HepG2 (cell line): ENCODE data around the gene CPOX. TPM values are rescaled to one million over a fixed set of nuclear protein-coding genes. Genes with fewer than 3 reads are reported as not detected.

Experiments
- ATAC-seq: fragments of 200-7000 bp; cut with Tn5 transposase; 3 replicates; pipeline ENCODE4 v1.9.1; 2020; ENCODE audit warnings: mild to moderate bottlenecking, moderate library complexity
- BruUV-seq: library from RNA; stranded (reverse); fragments of 400-500 nt; replicated peaks from 2 replicates; lab custom pipeline; 2021; lab: Mats Ljungman, UMichigan
- CTCF ChIA-PET: fragments of 300-600 bp; formaldehyde crosslinking; extraction: SDS; loops from one replicate; lab custom pipeline; 2021; ENCODE audit warnings: low total read pairs, inconsistent platforms, low intra/inter-chr PET ratio; lab: Yijun Ruan, JAX
- POLR2A ChIA-PET: fragments of 350-600 bp; sonication (Branson Sonifier 250); formaldehyde crosslinking; loops from one replicate; lab custom pipeline; 2020; ENCODE audit warnings: antibody characterized with exemption, inconsistent platforms; lab: Yijun Ruan, JAX
- DNase-seq: peaks from one replicate; pipeline ENCODE4 v3.0.0-alpha.2; 2015; ENCODE audit warnings: low spot score
- FAIRE-seq: peaks from 3 replicates; lab custom pipeline; 2011; peaks lifted over from hg19 to GRCh38; lab: Jason Lieb, UNC
- H2AFZ ChIP-seq: one replicate; pipeline ENCODE4 v1.6.1; 2011; ENCODE audit warnings: low read length, inconsistent platforms
- H3K27ac ChIP-seq: fragments of 300-600 bp; 3 replicates; pipeline ENCODE4 v1.8.0; 2011; ENCODE audit warnings: mixed run types, mild to moderate bottlenecking, mixed read lengths, low read length, inconsistent platforms; ENCODE audit not compliant: insufficient read depth; ENCODE audit errors: extremely low read length
- H3K27me3 ChIP-seq, 2 experiments: fragments of 200-600 bp in 1 of 2; 2 replicates in 1 of 2; 3 replicates in 1 of 2; pipeline versions ENCODE4 v1.6.0 to v1.8.0; 2011; ENCODE audit warnings: low read length in 2 of 2, mild to moderate bottlenecking in 2 of 2, moderate library complexity in 2 of 2, inconsistent platforms in 1 of 2; ENCODE audit not compliant: insufficient read depth in 2 of 2, control insufficient read depth in 1 of 2
- H3K36me3 ChIP-seq, 2 experiments: fragments of 200-600 bp in 1 of 2; replicated peaks in 1 of 2; 2 replicates in 1 of 2; 3 replicates in 1 of 2; pipeline versions ENCODE4 v1.5.1 to v1.8.0; 2011; ENCODE audit warnings: low read length in 2 of 2, inconsistent platforms in 1 of 2; ENCODE audit not compliant: insufficient read depth in 2 of 2, control insufficient read depth in 1 of 2
- H3K4me1 ChIP-seq: 2 replicates; pipeline ENCODE4 v1.5.1; 2012; ENCODE audit warnings: low read length, inconsistent platforms; ENCODE audit not compliant: insufficient read depth
- H3K4me2 ChIP-seq: 2 replicates; pipeline ENCODE4 v1.6.0; 2011; ENCODE audit warnings: low read depth, low read length, inconsistent platforms
- H3K4me3 ChIP-seq, 3 experiments: fragments of 200-600 bp in 1 of 3; sonication (generic), shearing (Covaris generic) in 1 of 3; replicated peaks in 1 of 3; 2 replicates each; pipeline ENCODE4 v1.5.1; 2011 to 2016; ENCODE audit warnings: low read length in 3 of 3, inconsistent platforms in 2 of 3, low read depth in 2 of 3, mild to moderate bottlenecking in 2 of 3, control low read depth in 1 of 3, mixed read lengths in 1 of 3; ENCODE audit not compliant: insufficient read depth in 1 of 3
- H3K79me2 ChIP-seq: one replicate; pipeline ENCODE4 v1.6.1; 2011; ENCODE audit warnings: low read length, inconsistent platforms; ENCODE audit not compliant: insufficient read depth
- H3K9ac ChIP-seq: 2 replicates; pipeline ENCODE4 v1.6.0; 2011; ENCODE audit warnings: mild to moderate bottlenecking, low read depth, low read length, inconsistent platforms; ENCODE audit not compliant: insufficient read depth
- H3K9me3 ChIP-seq: 2 replicates; pipeline ENCODE4 v1.5.1; 2012; ENCODE audit warnings: mild to moderate bottlenecking, low read length
- H4K20me1 ChIP-seq: 2 replicates; pipeline ENCODE4 v1.6.0; 2011; ENCODE audit warnings: inconsistent platforms, mild to moderate bottlenecking, low read length, moderate library complexity; ENCODE audit not compliant: insufficient read depth
- ATF1 ChIP-seq: IDR thresholded peaks from 2 replicates; pipeline ENCODE4 v1.6.1; 2016; ENCODE audit warnings: mild to moderate bottlenecking, control low read depth
- ATRX ChIP-seq: sonication (generic); formaldehyde crosslinking; IDR thresholded peaks from 2 replicates; pipeline ENCODE4 v1.4.0; 2020; ENCODE audit warnings: missing genetic modification reagents, borderline replicate concordance
- FOSL2 ChIP-seq: sonication (generic); formaldehyde crosslinking; IDR thresholded peaks from 2 replicates; pipeline ENCODE4 v1.4.0; 2020; ENCODE audit warnings: missing genetic modification reagents
- HDAC1 ChIP-seq: sonication (generic); formaldehyde crosslinking; IDR thresholded peaks from 2 replicates; pipeline ENCODE4 v1.5.1; 2020; ENCODE audit warnings: mild to moderate bottlenecking, missing genetic modification reagents
- JUNB ChIP-seq: sonication (generic); formaldehyde crosslinking; IDR thresholded peaks from 2 replicates; pipeline ENCODE4 v1.8.0; 2022; ENCODE audit warnings: missing genetic modification reagents, mild to moderate bottlenecking, borderline replicate concordance
- KLF9 ChIP-seq: IDR thresholded peaks from 2 replicates; pipeline ENCODE4 v1.6.1; 2016; ENCODE audit warnings: low read depth
- MXI1 ChIP-seq: IDR thresholded peaks from 3 replicates; pipeline ENCODE4 v1.6.1; 2012; ENCODE audit warnings: low read depth, low read length, inconsistent platforms, borderline replicate concordance
- NFE2 ChIP-seq: sonication (generic); formaldehyde crosslinking; IDR thresholded peaks from 2 replicates; pipeline ENCODE4 v1.4.0; 2020; ENCODE audit warnings: missing genetic modification reagents
- POLR2AphosphoS2 ChIP-seq: IDR thresholded peaks from 2 replicates; pipeline ENCODE4 v1.6.1; 2011; ENCODE audit warnings: low read depth, low read length, improper control_type of control experiment
- TCF12 ChIP-seq, 2 experiments: fragments of 450-650 bp in 1 of 2; sonication (generic) in 1 of 2; formaldehyde crosslinking in 1 of 2; IDR thresholded peaks; 2 replicates each; pipeline versions ENCODE4 v1.6.1 to v1.8.0; 2017 to 2022; ENCODE audit warnings: antibody characterized with exemption in 1 of 2, mild to moderate bottlenecking in 1 of 2, missing genetic modification reagents in 1 of 2, moderate library complexity in 1 of 2
- TMF1 ChIP-seq: sonication (generic); formaldehyde crosslinking; IDR thresholded peaks from 2 replicates; pipeline ENCODE4 v1.8.1; 2022; ENCODE audit warnings: low read depth, missing genetic modification reagents
- ZNF543 ChIP-seq: sonication (generic); formaldehyde crosslinking; IDR thresholded peaks from 2 replicates; pipeline ENCODE4 v1.4.0; 2020; ENCODE audit warnings: mild to moderate bottlenecking, missing genetic modification reagents
- ZNF607 ChIP-seq: sonication (generic); formaldehyde crosslinking; IDR thresholded peaks from 2 replicates; pipeline ENCODE4 v1.5.1; 2020; ENCODE audit warnings: missing genetic modification reagents, mild to moderate bottlenecking, borderline replicate concordance
- ZNF672 ChIP-seq: sonication (generic); formaldehyde crosslinking; IDR thresholded peaks from 2 replicates; pipeline ENCODE4 v1.8.1; 2022; ENCODE audit warnings: missing genetic modification reagents
- WGBS: methylation state at CpG from one replicate; pipeline ENCODE4 v1.1.6; 2017; ENCODE audit warnings: low lambda C conversion rate; 5-methylcytosine and 5-hydroxymethylcytosine counted together
- in situ Hi-C: cut with HindIII; loops from 2 replicates; pipeline ENCODE4 v1.10.0; 2017; ENCODE audit warnings: low pct_unique_long_range_greater_than_20kb; ENCODE audit not compliant: extremely low pct_ligation_motif_present
- intact Hi-C: fragments of 100-400 bp; cut with micrococcal nuclease; formaldehyde crosslinking; loops from one replicate; pipeline ENCODE4 v1.10.0; 2022; ENCODE audit not compliant: unreplicated experiment
- polyA plus RNA-seq, 8 experiments: library from polyadenylated mRNA; depleted of rRNA in 3 of 8; stranded (reverse) in 7 of 8; unstranded in 1 of 8; fragments of >200 nt; fragmentation: Illumina TruSeq in 4 of 8; extraction: Trizol in 4 of 8; gene quantifications; 2 replicates each; pipeline versions ENCODE4 v1.2.1 to v1.2.3, GENCODE V29; 2011 to 2016; ENCODE audit warnings: low read depth in 4 of 8, missing spikeins in 1 of 8, mixed read lengths in 1 of 8; ENCODE audit not compliant: insufficient read depth in 1 of 8
- total RNA-seq, 5 experiments: library from RNA; depleted of rRNA; stranded (reverse); fragments of >200 nt; fragmentation: Illumina TruSeq; extraction: Trizol; gene quantifications; 2 replicates each; pipeline ENCODE4 v1.2.3, GENCODE V29; 2016; ENCODE audit warnings: low read depth in 1 of 5
- TF ChIP-seq, protein P1 (sequence below): IDR thresholded peaks from 2 replicates; pipeline ENCODE4 v1.6.1; 2016; ENCODE audit warnings: low read depth
- TF ChIP-seq, protein P2 (sequence below): sonication (generic); formaldehyde crosslinking; IDR thresholded peaks from 2 replicates; pipeline ENCODE4 v1.5.0; 2020; ENCODE audit warnings: missing genetic modification reagents
- TF ChIP-seq, protein P3 (sequence below): fragments of 450-650 bp; IDR thresholded peaks from 2 replicates; pipeline ENCODE4 v1.6.1; 2016

Gene CPOX
- total and polyA plus RNA-seq, 2 of the 13 experiments (the other 11 are each of a cell fraction or from before 2014, with no cell fraction given): 34.2 to 37.2 TPM

DNA sequence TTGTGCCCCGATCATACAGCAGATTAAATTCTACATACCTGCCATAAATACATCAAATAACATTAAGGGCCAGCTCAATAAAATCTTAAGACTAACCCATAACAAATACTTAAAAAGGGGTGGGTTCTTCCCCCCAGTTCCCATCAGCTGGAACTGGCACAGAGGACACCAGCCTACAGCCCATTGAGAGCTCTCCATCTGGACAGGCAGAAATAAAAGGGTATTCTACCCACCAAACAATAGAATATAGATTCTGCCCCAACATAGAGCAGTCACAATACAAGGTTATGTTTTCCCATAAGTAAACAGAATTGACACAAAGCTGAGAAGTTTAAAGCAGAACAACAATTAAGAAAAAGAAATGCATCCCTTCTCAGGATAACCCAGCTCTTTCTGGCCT lies 11.9 kb downstream of the CPOX start:
- no peak for FAIRE-seq
- intact Hi-C loops: no loop called here
- Histone ChIP-seq H3K27me3 (no peaks in the 10 kb centered on the region), H4K20me1 (no peaks in the 10 kb centered on the region), H3K4me2 (no peak overlapping the region)
- no peak for TF ChIP-seq KLF9 (CRISPR knock-in tag)
- TF ChIP-seq ZNF607 (CRISPR knock-in tag): no peak
- no peak for TF ChIP-seq TCF12 (IDR thresholded peaks at IDR 0.05)
- no peak for TF ChIP-seq TCF12 (CRISPR knock-in tag; IDR thresholded peaks at IDR 0.05)
- TF ChIP-seq JUNB (CRISPR knock-in tag): no peak
- TF ChIP-seq, protein P1, sequence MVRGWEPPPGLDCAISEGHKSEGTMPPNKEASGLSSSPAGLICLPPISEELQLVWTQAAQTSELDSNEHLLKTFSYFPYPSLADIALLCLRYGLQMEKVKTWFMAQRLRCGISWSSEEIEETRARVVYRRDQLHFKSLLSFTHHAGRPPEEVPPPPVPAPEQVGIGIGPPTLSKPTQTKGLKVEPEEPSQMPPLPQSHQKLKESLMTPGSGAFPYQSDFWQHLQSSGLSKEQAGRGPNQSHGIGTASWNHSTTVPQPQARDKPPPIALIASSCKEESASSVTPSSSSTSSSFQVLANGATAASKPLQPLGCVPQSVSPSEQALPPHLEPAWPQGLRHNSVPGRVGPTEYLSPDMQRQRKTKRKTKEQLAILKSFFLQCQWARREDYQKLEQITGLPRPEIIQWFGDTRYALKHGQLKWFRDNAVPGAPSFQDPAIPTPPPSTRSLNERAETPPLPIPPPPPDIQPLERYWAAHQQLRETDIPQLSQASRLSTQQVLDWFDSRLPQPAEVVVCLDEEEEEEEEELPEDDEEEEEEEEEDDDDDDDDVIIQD (CRISPR knock-in tag): no peak
- no peak for TF ChIP-seq POLR2AphosphoS2
- TF ChIP-seq ZNF543 (CRISPR knock-in tag): no peak
- TF ChIP-seq HDAC1 (CRISPR knock-in tag): no peak
- TF ChIP-seq ATF1 (CRISPR knock-in tag): no peak
- no peak for TF ChIP-seq NFE2 (CRISPR knock-in tag)
- no peak for TF ChIP-seq ZNF672 (CRISPR knock-in tag)
- TF ChIP-seq ATRX (CRISPR knock-in tag): no peak
- TF ChIP-seq, protein P2, sequence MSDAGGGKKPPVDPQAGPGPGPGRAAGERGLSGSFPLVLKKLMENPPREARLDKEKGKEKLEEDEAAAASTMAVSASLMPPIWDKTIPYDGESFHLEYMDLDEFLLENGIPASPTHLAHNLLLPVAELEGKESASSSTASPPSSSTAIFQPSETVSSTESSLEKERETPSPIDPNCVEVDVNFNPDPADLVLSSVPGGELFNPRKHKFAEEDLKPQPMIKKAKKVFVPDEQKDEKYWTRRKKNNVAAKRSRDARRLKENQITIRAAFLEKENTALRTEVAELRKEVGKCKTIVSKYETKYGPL: no peak
- no peak for TF ChIP-seq FOSL2
- TF ChIP-seq, protein P3, sequence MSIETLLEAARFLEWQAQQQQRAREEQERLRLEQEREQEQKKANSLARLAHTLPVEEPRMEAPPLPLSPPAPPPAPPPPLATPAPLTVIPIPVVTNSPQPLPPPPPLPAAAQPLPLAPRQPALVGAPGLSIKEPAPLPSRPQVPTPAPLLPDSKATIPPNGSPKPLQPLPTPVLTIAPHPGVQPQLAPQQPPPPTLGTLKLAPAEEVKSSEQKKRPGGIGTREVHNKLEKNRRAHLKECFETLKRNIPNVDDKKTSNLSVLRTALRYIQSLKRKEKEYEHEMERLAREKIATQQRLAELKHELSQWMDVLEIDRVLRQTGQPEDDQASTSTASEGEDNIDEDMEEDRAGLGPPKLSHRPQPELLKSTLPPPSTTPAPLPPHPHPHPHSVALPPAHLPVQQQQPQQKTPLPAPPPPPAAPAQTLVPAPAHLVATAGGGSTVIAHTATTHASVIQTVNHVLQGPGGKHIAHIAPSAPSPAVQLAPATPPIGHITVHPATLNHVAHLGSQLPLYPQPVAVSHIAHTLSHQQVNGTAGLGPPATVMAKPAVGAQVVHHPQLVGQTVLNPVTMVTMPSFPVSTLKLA: no peak
- no peak for TF ChIP-seq MXI1
- no peak for TF ChIP-seq TMF1 (CRISPR knock-in tag)
- TF ChIP-seq, all 625 proteins: peak for 0
- H3K79me2 ChIP-seq: no peaks in the 10 kb centered on the region
- H3K4me1 ChIP-seq: no peaks in the 10 kb centered on the region
- no TSS peak for BruUV-seq
- ChIA-PET CTCF (no interaction called here), POLR2A (interaction anchor here (1.4 kb wide), 1 partner anchor 12 kb away, joined by 5 read pairs; the partner anchor contains the start of gene CPOX)
- no peak overlapping the region for H3K27ac ChIP-seq
- no peaks in the 10 kb centered on the region for H3K9me3 ChIP-seq
- H3K9ac ChIP-seq: no peak overlapping the region
- 94% methylated on average over 1 of the region's 1 CpG for whole genome bisulfite sequencing
- no peak overlapping the region for H2AFZ ChIP-seq
- DNase-seq (no peak), ATAC-seq (no peak)
- no peak overlapping the region for H3K4me3 ChIP-seq
- H3K36me3 ChIP-seq: peaks cover 8 to 57% of the 10 kb centered on the region in 2 experiments
- in situ Hi-C loops: no loop called here
